ENCODE measurements around the gene UCK1.
A peak's percentile ranks its signal among the peaks of the same experiment; 100 is the strongest.

- TF ChIP-seq CTCF (optimal IDR thresholded peaks at IDR 0.05 in 1 of 3, IDR thresholded peaks at IDR 0.05 in 1 of 3, conservative IDR thresholded peaks at IDR 0.05 in 1 of 3; ENCODE audit: extremely low read depth in 1 of 3, insufficient read depth in 2 of 3, low read length in 3 of 3) = peak in 1 of 3 experiments; percentile 15
- no peak for TF ChIP-seq EZH2 (IDR thresholded peaks at IDR 0.05; ENCODE audit: low read length)
These were observed 530 bp downstream of the UCK1 start for GRCh38 chr9:131530546-131530919.

Data from keratinocyte (primary cell).